Measurements from ENCODE around the gene HYOU1. TPM values are rescaled to one million over a fixed set of nuclear protein-coding genes. Genes with fewer than 3 reads are reported as not detected.
"Not testable (repeated sequence)": the region's sequence is repeated elsewhere in the genome, so short reads cannot be mapped to it uniquely, and the experiment has no call there.

Gene HYOU1
- total RNA-seq, 6 donors from 2014 or later = 33.5 to 202 (median 72.7) TPM

- no peaks in the 10 kb centered on the region for H3K4me1 ChIP-seq
- no peaks in the 10 kb centered on the region for H3K9me3 ChIP-seq
- TF ChIP-seq EP300 (IDR thresholded peaks at IDR 0.05) (no peak), POLR2AphosphoS5 (IDR thresholded peaks at IDR 0.05) (no peak), POLR2A (IDR thresholded peaks at IDR 0.05) (no peak), CTCF (IDR thresholded peaks at IDR 0.05) (no peak)
- no peak overlapping the region for H3K27ac ChIP-seq
- 84 to 94% methylated on average over 4 of the region's 4 CpGs for WGBS, 2 donors
- peaks cover 6 to 29% (median 22%) of the 10 kb centered on the region in 4 donors for H3K36me3 ChIP-seq
- no peaks in the 10 kb centered on the region for H3K27me3 ChIP-seq
- H3K4me3 ChIP-seq = no peak overlapping the region
- ATAC-seq (ENCODE audit: low FRiP score in 2 of 2) (no peak), DNase-seq (no peak)
Measured at GRCh38 chr11:119041821-119042514, 15.0 kb downstream of the HYOU1 start.

GRCh38 chr11:119039471-119039870, 17.5 kb downstream of the HYOU1 start:
- H3K4me1 ChIP-seq; H3K27me3 ChIP-seq; ATAC-seq (ENCODE audit: low FRiP score in 2 of 2); H3K27ac ChIP-seq; H3K36me3 ChIP-seq; H3K4me3 ChIP-seq; DNase-seq; H3K9me3 ChIP-seq: not testable (repeated sequence)
- 28 to 48% methylated on average over 11 of the region's 11 CpGs for WGBS, 2 donors

- TF ChIP-seq CTCF (IDR thresholded peaks at IDR 0.05) = no peak
- TF ChIP-seq POLR2A (IDR thresholded peaks at IDR 0.05) = no peak
- no peak for TF ChIP-seq EP300 (IDR thresholded peaks at IDR 0.05)
- no peak for TF ChIP-seq POLR2AphosphoS5 (IDR thresholded peaks at IDR 0.05)
- WGBS, 2 donors = 83 to 90% methylated on average over 5 of the region's 5 CpGs
- no peak for ATAC-seq (ENCODE audit: low FRiP score in 2 of 2)
Measured at GRCh38 chr11:119038884-119039283, 18.1 kb downstream of the HYOU1 start.

GRCh38 chr11:119034813-119035212, 22.2 kb downstream of the HYOU1 start:
- Histone ChIP-seq H3K4me3 (no peak overlapping the region), H3K27ac (no peak overlapping the region), H3K9me3 (no peaks in the 10 kb centered on the region), H3K27me3 (no peaks in the 10 kb centered on the region), H3K4me1 (peaks cover 4 to 13% (median 8%) of the 10 kb centered on the region in 4 donors), H3K36me3 (no peaks in the 10 kb centered on the region)
- TF ChIP-seq EP300 (IDR thresholded peaks at IDR 0.05) (no peak), POLR2AphosphoS5 (IDR thresholded peaks at IDR 0.05) (no peak), POLR2A (IDR thresholded peaks at IDR 0.05) (no peak), CTCF (IDR thresholded peaks at IDR 0.05) (no peak)
- WGBS, 2 donors = 82 to 84% methylated on average over 3 of the region's 3 CpGs
- ATAC-seq (ENCODE audit: low FRiP score in 2 of 2) (no peak), DNase-seq (no peak)

More at GRCh38 chr11:119038884-119039283, 18.1 kb downstream of the HYOU1 start:
- H3K4me1 ChIP-seq = no peaks in the 10 kb centered on the region
- H3K36me3 ChIP-seq = no peaks in the 10 kb centered on the region
- no peaks in the 10 kb centered on the region for H3K27me3 ChIP-seq
- H3K9me3 ChIP-seq = no peaks in the 10 kb centered on the region
- H3K27ac ChIP-seq = no peak overlapping the region
- no peak for DNase-seq
- H3K4me3 ChIP-seq = no peak overlapping the region

GRCh38 chr11:119033421-119033820, 23.6 kb downstream of the HYOU1 start:
- H3K36me3 ChIP-seq; H3K27me3 ChIP-seq; DNase-seq; H3K4me3 ChIP-seq; H3K9me3 ChIP-seq; ATAC-seq (ENCODE audit: low FRiP score in 2 of 2); H3K27ac ChIP-seq: not testable (repeated sequence)
- peaks cover 17 to 25% (median 19%) of the 10 kb centered on the region in 4 donors for H3K4me1 ChIP-seq
- WGBS, 2 donors = 77 to 86% methylated on average over 10 of the region's 10 CpGs

- ATAC-seq (ENCODE audit: low FRiP score in 2 of 2) (no peak), DNase-seq (no peak)
- 73 to 89% methylated on average over 9 of the region's 9 CpGs for WGBS, 2 donors
- Histone ChIP-seq H3K4me3 (no peak overlapping the region), H3K36me3 (peaks cover 0 to 12% (median 2%) of the 10 kb centered on the region in 4 donors), H3K27me3 (no peaks in the 10 kb centered on the region), H3K4me1 (peaks cover 17 to 25% (median 21%) of the 10 kb centered on the region in 4 donors), H3K9me3 (no peaks in the 10 kb centered on the region), H3K27ac (no peak overlapping the region)
- TF ChIP-seq CTCF (IDR thresholded peaks at IDR 0.05) = no peak
- no peak for TF ChIP-seq POLR2A (IDR thresholded peaks at IDR 0.05)
- TF ChIP-seq EP300 (IDR thresholded peaks at IDR 0.05) = no peak
Measured at GRCh38 chr11:119031912-119032280, 25.1 kb downstream of the HYOU1 start.
